ENCODE results near the gene OSM.

OSM gene

GRCh38 chr22:30301995-30302809 is 35.6 kb upstream of the OSM start:
- DNase-seq (ENCODE audit: low read depth, low spot score): no peak
- ChIA-PET POLR2A (interaction anchor here (0.5 to 1.3 kb wide), 5 partner anchors 8 to 139 kb away, joined by 3 to 4 read pairs (median 3); partner anchors contain the start of gene TBC1D10A), CTCF (interaction anchor here (1.0 to 9.9 kb wide), 3 partner anchors 9 to 16 kb away, joined by 3 to 79 read pairs (median 4); partner anchors contain the start of gene CASTOR1)
- no peak for TF ChIP-seq CTCF (IDR thresholded peaks at IDR 0.05; ENCODE audit: insufficient read depth, low read length, missing control alignments)
- no peak overlapping the region for H3K4me3 ChIP-seq (ENCODE audit: low read depth, low read length)

- CTCF ChIA-PET: interaction anchor here (9.9 kb wide), 1 partner anchor 10 kb away, joined by 79 read pairs; the partner anchor contains the start of gene CASTOR1
Observed at GRCh38 chr22:30299322-30299721, 32.7 kb upstream of the OSM start.

GRCh38 chr22:30297991-30298701 is 31.5 kb upstream of the OSM start:
- TF ChIP-seq CTCF (IDR thresholded peaks at IDR 0.05; ENCODE audit: insufficient read depth, low read length, missing control alignments): no peak
- no peak overlapping the region for H3K4me3 ChIP-seq (ENCODE audit: low read depth, low read length)
- ChIA-PET CTCF (interaction anchor here (0.9 to 9.9 kb wide), 2 partner anchors 9 to 12 kb away, joined by 3 to 79 read pairs; partner anchors contain the start of gene CASTOR1), POLR2A (no interaction called here)
- no peak for DNase-seq (ENCODE audit: low read depth, low spot score)

More at GRCh38 chr22:30299322-30299721, 32.7 kb upstream of the OSM start:
- POLR2A ChIA-PET: no interaction called here
- no peak for TF ChIP-seq CTCF (IDR thresholded peaks at IDR 0.05; ENCODE audit: insufficient read depth, low read length, missing control alignments)
- H3K4me3 ChIP-seq (ENCODE audit: low read depth, low read length): no peak overlapping the region
- DNase-seq (ENCODE audit: low read depth, low spot score): no peak

DNA sequence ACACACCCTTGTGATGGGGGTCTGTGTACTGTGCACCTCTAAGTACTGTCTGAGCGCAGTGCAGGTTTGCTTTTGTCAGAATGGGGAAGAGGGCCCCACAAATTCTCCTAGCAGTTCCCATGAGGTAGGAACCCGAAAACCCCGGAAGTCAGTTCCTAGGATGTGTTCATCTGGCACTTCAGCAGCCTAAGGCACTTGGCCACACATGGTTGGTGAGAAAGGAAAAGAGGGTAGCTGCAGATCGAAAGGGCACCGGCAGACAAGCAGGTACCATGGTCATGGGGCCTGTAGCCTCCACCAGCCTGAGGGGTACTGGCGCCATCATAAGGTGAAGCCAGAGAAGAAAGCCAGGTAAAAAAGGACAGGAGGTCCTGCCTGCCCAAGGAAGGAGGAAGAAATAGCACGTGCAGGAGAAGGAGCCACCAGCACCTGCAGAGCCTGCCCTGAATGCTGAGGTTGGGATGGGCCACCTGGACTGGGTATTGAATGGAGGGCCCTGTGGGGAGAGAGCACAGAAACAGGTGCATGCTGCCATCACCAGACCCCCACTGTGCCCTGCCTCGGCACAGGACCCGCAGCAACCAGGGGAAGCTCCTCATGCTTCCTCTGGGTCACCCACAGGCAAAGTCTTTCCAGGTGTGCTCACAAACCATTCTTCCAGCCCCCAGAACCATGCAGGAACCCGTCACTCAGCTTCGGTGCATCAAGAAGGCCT is 30.8 kb upstream of the OSM start:
- H3K4me3 ChIP-seq (ENCODE audit: low read depth, low read length): no peak overlapping the region
- CTCF ChIA-PET: interaction anchor here (0.9 to 9.9 kb wide), 2 partner anchors 8 to 13 kb away, joined by 3 to 79 read pairs; partner anchors contain the start of gene CASTOR1
- DNase-seq (ENCODE audit: low read depth, low spot score): no peak
- POLR2A ChIA-PET: no interaction called here
- TF ChIP-seq CTCF (IDR thresholded peaks at IDR 0.05; ENCODE audit: insufficient read depth, low read length, missing control alignments): no peak

DNA sequence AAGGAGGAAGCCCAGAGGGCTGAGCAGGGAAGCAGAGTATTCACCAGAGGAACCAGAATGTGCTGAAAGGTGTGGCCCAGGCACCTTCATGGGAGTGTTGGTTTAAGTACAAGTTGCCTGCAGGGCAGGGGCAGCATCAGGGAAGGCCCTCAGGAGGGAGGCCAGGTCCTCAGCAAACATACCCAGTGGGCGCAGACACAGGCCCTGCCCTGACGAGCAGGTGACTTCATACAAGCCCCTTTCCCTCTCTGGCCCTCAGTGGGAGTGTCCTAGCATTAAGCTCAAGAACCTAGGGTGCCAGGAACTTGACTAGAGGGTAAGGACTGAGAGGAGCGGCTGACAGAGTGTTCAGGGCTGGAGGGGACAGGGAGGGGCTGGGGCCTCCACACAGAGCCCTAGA is 30.2 kb upstream of the OSM start:
- ChIA-PET POLR2A (no interaction called here), CTCF (interaction anchor here (9.9 kb wide), 1 partner anchor 7 kb away, joined by 79 read pairs; the partner anchor contains the start of gene CASTOR1)
- no peak for TF ChIP-seq CTCF (IDR thresholded peaks at IDR 0.05; ENCODE audit: insufficient read depth, low read length, missing control alignments)
- DNase-seq (ENCODE audit: low read depth, low spot score): no peak
- no peak overlapping the region for H3K4me3 ChIP-seq (ENCODE audit: low read depth, low read length)
